Endothelial cell of umbilical vein (primary cell): ENCODE measurements around the gene DGKI. TPM values are rescaled to one million over a fixed set of nuclear protein-coding genes. Genes with fewer than 3 reads are reported as not detected.

ENCODE experiments used
- BruUV-seq: library from RNA; stranded (reverse); fragments of 400-500 nt; replicated peaks from 2 replicates; lab custom pipeline; 2021; lab: Mats Ljungman, UMichigan
- CTCF ChIA-PET: fragments of 300-600, 350-600 bp; sonication (Branson Sonifier 250); formaldehyde crosslinking; loops from one replicate; lab custom pipeline; 2021; ENCODE audit warnings: antibody characterized with exemption, inconsistent platforms; lab: Charles Lee
- POLR2A ChIA-PET: fragments of 300-600, 350-600 bp; sonication (Branson Sonifier 250); formaldehyde crosslinking; loops from one replicate; lab custom pipeline; 2021; ENCODE audit warnings: antibody characterized with exemption, inconsistent platforms; lab: Charles Lee
- DNase-seq: peaks from one replicate; pipeline ENCODE4 v3.0.0-alpha.2; 2011; ENCODE audit warnings: low read depth, low spot score
- FAIRE-seq: peaks from 2 replicates; lab custom pipeline; 2011; peaks lifted over from hg19 to GRCh38; lab: Jason Lieb, UNC
- H2AFZ ChIP-seq: 2 replicates; pipeline ENCODE4 v1.6.0; 2012; ENCODE audit warnings: low read depth, low read length, control low read depth, inconsistent platforms
- H3K27ac ChIP-seq: 2 replicates; pipeline ENCODE4 v1.5.1; 2011; ENCODE audit warnings: low read depth, mild to moderate bottlenecking, control low read depth, low read length, moderate library complexity; ENCODE audit not compliant: insufficient read depth
- H3K27me3 ChIP-seq, 2 experiments: 2 replicates each; pipeline versions ENCODE4 v1.6.0 to v1.6.1; 2011; ENCODE audit warnings: low read length in 2 of 2, mixed read lengths in 1 of 2; ENCODE audit not compliant: control insufficient read depth in 2 of 2, insufficient read depth in 2 of 2
- H3K36me3 ChIP-seq, 2 experiments: 2 replicates in 1 of 2; 3 replicates in 1 of 2; pipeline ENCODE4 v1.5.1; 2011; ENCODE audit warnings: low read length in 2 of 2, mild to moderate bottlenecking in 1 of 2, moderate library complexity in 1 of 2; ENCODE audit not compliant: control insufficient read depth in 2 of 2, insufficient read depth in 2 of 2; ENCODE audit errors: extremely low read depth in 1 of 2
- H3K4me1 ChIP-seq: 3 replicates; pipeline ENCODE4 v1.5.1; 2011; ENCODE audit warnings: mild to moderate bottlenecking, low read length; ENCODE audit not compliant: control insufficient read depth, insufficient read depth; ENCODE audit errors: extremely low read depth
- H3K4me2 ChIP-seq: 2 replicates; pipeline ENCODE4 v1.6.1; 2011; ENCODE audit warnings: low read length, control low read depth, mixed read lengths; ENCODE audit not compliant: insufficient read depth
- H3K4me3 ChIP-seq, 3 experiments: fragments of 200-600 bp in 1 of 3; sonication (generic), shearing (Covaris generic) in 1 of 3; replicated peaks in 1 of 3; 2 replicates each; pipeline ENCODE4 v1.5.1; 2011 to 2016; ENCODE audit warnings: control low read depth in 3 of 3, low read length in 3 of 3, mild to moderate bottlenecking in 2 of 3, inconsistent platforms in 1 of 3, low read depth in 1 of 3, moderate library complexity in 1 of 3; ENCODE audit not compliant: insufficient read depth in 1 of 3
- H3K79me2 ChIP-seq: 2 replicates; pipeline ENCODE4 v1.6.0; 2012; ENCODE audit warnings: low read length, inconsistent platforms; ENCODE audit not compliant: control insufficient read depth, insufficient read depth
- H3K9ac ChIP-seq: replicated peaks from 2 replicates; pipeline ENCODE3; 2011; ENCODE audit warnings: low read length, control low read depth; ENCODE audit not compliant: insufficient read depth; ENCODE audit errors: extremely low read depth
- H3K9me1 ChIP-seq: replicated peaks from 3 replicates; pipeline ENCODE4 v1.6.0; 2011; ENCODE audit warnings: mild to moderate bottlenecking, low read length; ENCODE audit not compliant: control insufficient read depth, insufficient read depth; ENCODE audit errors: extremely low read depth
- H3K9me3 ChIP-seq: replicated peaks from 2 replicates; pipeline ENCODE4 v1.5.1; 2012; ENCODE audit warnings: low read length, inconsistent platforms; ENCODE audit not compliant: control insufficient read depth, insufficient read depth
- H4K20me1 ChIP-seq: replicated peaks from 2 replicates; pipeline ENCODE3; 2011; ENCODE audit warnings: mild to moderate bottlenecking, low read length; ENCODE audit not compliant: control insufficient read depth, insufficient read depth; ENCODE audit errors: extremely low read depth
- EZH2 ChIP-seq: IDR thresholded peaks from 2 replicates; pipeline ENCODE4 v1.6.1; 2012; ENCODE audit warnings: borderline replicate concordance, low read depth, mild to moderate bottlenecking, moderate library complexity, low read length, inconsistent platforms; ENCODE audit not compliant: severe bottlenecking
- FOS ChIP-seq: IDR thresholded peaks from 2 replicates; pipeline ENCODE4 v1.6.1; 2011; ENCODE audit warnings: mild to moderate bottlenecking, low read length, moderate library complexity, borderline replicate concordance; ENCODE audit not compliant: insufficient read depth
- GATA2 ChIP-seq: IDR thresholded peaks from 2 replicates; pipeline ENCODE4 v1.7.0; 2011; ENCODE audit warnings: low read depth, mild to moderate bottlenecking, moderate library complexity, mixed read lengths, low read length; ENCODE audit not compliant: insufficient read length, insufficient read depth
- JUN ChIP-seq: IDR thresholded peaks from 2 replicates; pipeline ENCODE4 v1.6.1; 2011; ENCODE audit warnings: borderline replicate concordance, low read depth; ENCODE audit not compliant: insufficient read length, insufficient read depth
- MYC ChIP-seq: IDR thresholded peaks from one replicate; pipeline ENCODE4 v1.6.1; 2011; ENCODE audit warnings: mild to moderate bottlenecking, low read depth, low read length
- POLR2A ChIP-seq: IDR thresholded peaks from 2 replicates; pipeline ENCODE4 v1.6.1; 2012; ENCODE audit warnings: low read depth, mild to moderate bottlenecking, control low read depth, low read length
- POLR2AphosphoS5 ChIP-seq: IDR thresholded peaks from 2 replicates; pipeline ENCODE4 v1.6.1; 2012; ENCODE audit warnings: low read depth, mild to moderate bottlenecking, control low read depth, low read length, moderate library complexity; ENCODE audit not compliant: insufficient read depth
- dilution Hi-C: fragments of 300-500 bp; cut with MboI; formaldehyde crosslinking; loops from one replicate; pipeline ENCODE4 v1.15.0; 2019; ENCODE audit warnings: low sequenced_read_pairs; ENCODE audit not compliant: extremely low pct_ligation_motif_present
- intact Hi-C: fragments of 100-400 bp; cut with micrococcal nuclease; formaldehyde crosslinking; loops from one replicate; pipeline ENCODE4 v1.10.0; 2022
- polyA plus RNA-seq, 4 experiments: library from polyadenylated mRNA; depleted of rRNA in 3 of 4; stranded (reverse) in 3 of 4; unstranded in 1 of 4; fragments of >200 nt; gene quantifications; 2 replicates each; pipeline versions ENCODE4 v1.2.1 to v1.2.3, GENCODE V29; 2011 to 2012; ENCODE audit warnings: missing spikeins in 1 of 4
- total RNA-seq: library from RNA; stranded (reverse); gene quantifications from 2 replicates; pipeline ENCODE4 v1.2.3, GENCODE V29; 2021
- TF ChIP-seq, protein P1 (sequence below): IDR thresholded peaks from 2 replicates; pipeline ENCODE4 v1.6.1; 2011; ENCODE audit not compliant: insufficient read depth, insufficient read length
- TF ChIP-seq, protein P2 (sequence below), 2 donors: IDR thresholded peaks; 1 replicate in 1 of 2; 2 replicates in 1 of 2; pipeline ENCODE4 v1.5.1; 2011; ENCODE audit warnings: low read length in 2 of 2, mild to moderate bottlenecking in 2 of 2, moderate library complexity in 2 of 2, control low read depth in 1 of 2, inconsistent platforms in 1 of 2, low read depth in 1 of 2; ENCODE audit not compliant: insufficient read depth in 1 of 2; ENCODE audit errors: extremely low read depth in 1 of 2

Gene DGKI
- total and polyA plus RNA-seq, 2 donors (not counting 3 experiments of a cell fraction or from before 2014, with no cell fraction given) = 0.11 to 0.51 TPM

DNA sequence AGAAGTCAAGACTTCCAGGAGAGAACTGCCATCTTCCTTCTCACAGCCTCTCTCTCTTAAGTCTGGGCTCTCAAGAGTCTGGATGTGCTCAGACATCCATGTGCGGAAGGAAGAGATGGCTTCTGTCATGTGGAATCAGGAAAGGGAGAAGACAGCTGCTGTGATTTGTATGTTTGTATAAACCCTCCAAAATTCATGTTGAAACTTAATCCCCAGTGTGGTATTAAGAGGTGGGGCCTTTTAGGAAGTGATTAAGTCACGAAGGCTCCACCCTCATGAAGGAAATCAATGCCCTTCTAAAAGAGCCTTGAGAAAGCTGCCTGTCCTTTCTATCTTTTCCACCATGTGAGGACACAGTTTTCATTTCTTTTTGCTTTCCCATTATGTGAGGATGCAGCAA lies 429.3 kb downstream of the DGKI start:
- ChIA-PET POLR2A (no interaction called here), CTCF (interaction anchor here (1.1 kb wide), 1 partner anchor 9 kb away, joined by 3 read pairs; no protein-coding TSS in a partner anchor)
- Histone ChIP-seq H3K9me1 (no peaks in the 10 kb centered on the region), H3K27me3 (no peaks in the 10 kb centered on the region), H3K4me2 (no peak overlapping the region), H3K36me3 (no peaks in the 10 kb centered on the region), H3K9ac (no peak overlapping the region), H3K27ac (no peak overlapping the region), H3K4me3 (no peak overlapping the region), H4K20me1 (no peaks in the 10 kb centered on the region), H3K9me3 (no peaks in the 10 kb centered on the region), H2AFZ (no peak overlapping the region), H3K79me2 (no peaks in the 10 kb centered on the region), H3K4me1 (no peaks in the 10 kb centered on the region)
- intact Hi-C loops (no loop called here), dilution Hi-C loops (no loop called here)
- BruUV-seq = no TSS peak
- no peak for FAIRE-seq
- DNase-seq = no peak
- TF ChIP-seq MYC (no peak), EZH2 (no peak), FOS (no peak), POLR2AphosphoS5 (no peak), GATA2 (no peak), POLR2A (no peak), JUN (no peak)
- TF ChIP-seq, protein P1, sequence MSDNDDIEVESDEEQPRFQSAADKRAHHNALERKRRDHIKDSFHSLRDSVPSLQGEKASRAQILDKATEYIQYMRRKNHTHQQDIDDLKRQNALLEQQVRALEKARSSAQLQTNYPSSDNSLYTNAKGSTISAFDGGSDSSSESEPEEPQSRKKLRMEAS = no peak
- TF ChIP-seq, protein P2, sequence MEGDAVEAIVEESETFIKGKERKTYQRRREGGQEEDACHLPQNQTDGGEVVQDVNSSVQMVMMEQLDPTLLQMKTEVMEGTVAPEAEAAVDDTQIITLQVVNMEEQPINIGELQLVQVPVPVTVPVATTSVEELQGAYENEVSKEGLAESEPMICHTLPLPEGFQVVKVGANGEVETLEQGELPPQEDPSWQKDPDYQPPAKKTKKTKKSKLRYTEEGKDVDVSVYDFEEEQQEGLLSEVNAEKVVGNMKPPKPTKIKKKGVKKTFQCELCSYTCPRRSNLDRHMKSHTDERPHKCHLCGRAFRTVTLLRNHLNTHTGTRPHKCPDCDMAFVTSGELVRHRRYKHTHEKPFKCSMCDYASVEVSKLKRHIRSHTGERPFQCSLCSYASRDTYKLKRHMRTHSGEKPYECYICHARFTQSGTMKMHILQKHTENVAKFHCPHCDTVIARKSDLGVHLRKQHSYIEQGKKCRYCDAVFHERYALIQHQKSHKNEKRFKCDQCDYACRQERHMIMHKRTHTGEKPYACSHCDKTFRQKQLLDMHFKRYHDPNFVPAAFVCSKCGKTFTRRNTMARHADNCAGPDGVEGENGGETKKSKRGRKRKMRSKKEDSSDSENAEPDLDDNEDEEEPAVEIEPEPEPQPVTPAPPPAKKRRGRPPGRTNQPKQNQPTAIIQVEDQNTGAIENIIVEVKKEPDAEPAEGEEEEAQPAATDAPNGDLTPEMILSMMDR (IDR thresholded peaks at IDR 0.05; ENCODE audit: extremely low read depth in 1 of 2, insufficient read depth in 1 of 2, low read depth in 1 of 2, low read length in 2 of 2) = no peak
